ENCODE data around the gene ANKRD63. TPM values are rescaled to one million over a fixed set of nuclear protein-coding genes. Genes with fewer than 3 reads are reported as not detected.

The ANKRD63 gene
- total and polyA plus RNA-seq, 7 donors: not detected

GRCh38 chr15:40283615-40284300 lies 894 bp upstream of the ANKRD63 start:
- 31 to 35% (median 31%) methylated on average over 33 of the region's 33 CpGs for WGBS, 3 donors
- intact Hi-C loops (cut with DNase I): no loop called here
- H3K4me3 ChIP-seq: no peak overlapping the region
- H3K9me3 ChIP-seq: no peaks in the 10 kb centered on the region
- peaks cover 0 to 47% (median 31%) of the 10 kb centered on the region in 3 donors for H3K27me3 ChIP-seq (ENCODE audit: insufficient read depth in 3 of 3, low read length in 2 of 3)
- H3K4me1 ChIP-seq: peaks cover 12% of the 10 kb centered on the region
- no peak for TF ChIP-seq CTCF (IDR thresholded peaks at IDR 0.05)
- DNase-seq: no peak
- no peak for ATAC-seq
- H3K27ac ChIP-seq: no peak overlapping the region
- H3K36me3 ChIP-seq (ENCODE audit: insufficient read depth in 1 of 2, low read depth in 1 of 2): no peaks in the 10 kb centered on the region

- 1 to 2% (median 1%) methylated on average over 55 to 92 of the region's 92 CpGs for whole genome bisulfite sequencing, 3 donors
- intact Hi-C loops (cut with DNase I): no loop called here
- Histone ChIP-seq H3K36me3 (ENCODE audit: insufficient read depth in 1 of 2, low read depth in 1 of 2) (no peaks in the 10 kb centered on the region), H3K4me3 (peak overlapping the region; percentile 67), H3K27ac (no peak overlapping the region), H3K9me3 (no peaks in the 10 kb centered on the region), H3K27me3 (ENCODE audit: insufficient read depth in 3 of 3, low read length in 2 of 3) (peaks cover 0 to 52% (median 39%) of the 10 kb centered on the region in 3 donors), H3K4me1 (peaks cover 10% of the 10 kb centered on the region)
- TF ChIP-seq CTCF (IDR thresholded peaks at IDR 0.05): peak; percentile 25
- peak in 1 of 2 donors; percentile 76 for DNase-seq
- peak; percentile 43 to 71 (median 56) for ATAC-seq
These were observed 556 bp downstream of the ANKRD63 start for GRCh38 chr15:40282147-40282868.

GRCh38 chr15:40281801-40282146 lies 1.1 kb downstream of the ANKRD63 start:
- ATAC-seq: no peak
- H3K27me3 ChIP-seq (ENCODE audit: insufficient read depth in 3 of 3, low read length in 2 of 3): peaks cover 0 to 52% (median 39%) of the 10 kb centered on the region in 3 donors
- intact Hi-C loops (cut with DNase I): no loop called here
- H3K9me3 ChIP-seq: no peaks in the 10 kb centered on the region
- H3K36me3 ChIP-seq (ENCODE audit: insufficient read depth in 1 of 2, low read depth in 1 of 2): no peaks in the 10 kb centered on the region
- no peak for DNase-seq
- no peak for TF ChIP-seq CTCF (IDR thresholded peaks at IDR 0.05)
- H3K4me3 ChIP-seq: peak overlapping the region; percentile 67
- H3K27ac ChIP-seq: no peak overlapping the region
- 1 to 4% (median 2%) methylated on average over 11 to 51 of the region's 51 CpGs for WGBS, 3 donors
- peaks cover 9% of the 10 kb centered on the region for H3K4me1 ChIP-seq

- Histone ChIP-seq H3K4me3 (peak overlapping the region; percentile 67), H3K27ac (no peak overlapping the region), H3K9me3 (no peaks in the 10 kb centered on the region), H3K27me3 (ENCODE audit: insufficient read depth in 3 of 3, low read length in 2 of 3) (peaks cover 0 to 52% (median 39%) of the 10 kb centered on the region in 3 donors), H3K4me1 (peaks cover 9% of the 10 kb centered on the region), H3K36me3 (ENCODE audit: insufficient read depth in 1 of 2, low read depth in 1 of 2) (no peaks in the 10 kb centered on the region)
- ATAC-seq: no peak
- WGBS, 3 donors: 43 to 49% (median 47%) methylated on average over 41 to 43 of the region's 43 CpGs
- TF ChIP-seq CTCF (IDR thresholded peaks at IDR 0.05): no peak
- no peak for DNase-seq
- intact Hi-C loops (cut with DNase I): no loop called here
These were observed 1.6 kb downstream of the ANKRD63 start for GRCh38 chr15:40281057-40281800.
